ENCODE results near the gene DYNC2LI1.

Gene DYNC2LI1

GRCh38 chr2:43819491-43820163 lies 45.8 kb downstream of the DYNC2LI1 start:
- DNase-seq, result no peak

GRCh38 chr2:43822839-43823238 lies 49.0 kb downstream of the DYNC2LI1 start:
- DNase-seq, result no peak

DNA sequence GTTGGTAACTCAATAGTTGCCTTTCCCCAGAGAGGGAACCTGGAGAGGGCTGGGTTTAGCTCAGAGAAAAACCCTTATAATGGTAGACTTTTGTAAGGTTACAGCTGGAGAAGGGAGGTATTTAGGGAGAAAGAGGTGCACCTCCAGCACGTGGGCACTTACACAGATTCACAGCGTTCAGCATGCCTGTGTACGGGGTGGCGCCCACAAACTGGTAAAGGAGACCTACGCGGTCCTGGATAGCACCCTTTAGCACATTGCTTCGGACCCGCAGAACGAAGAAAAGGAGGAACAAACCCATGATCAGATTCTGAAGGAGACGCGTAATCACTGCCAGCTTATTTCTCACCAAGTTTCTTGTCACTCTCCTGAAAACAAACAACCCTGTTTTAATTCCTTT lies 49.9 kb downstream of the DYNC2LI1 start:
- DNase-seq, result no peak

- DNase-seq, result no peak
Measured at GRCh38 chr2:43824512-43824911, 50.7 kb downstream of the DYNC2LI1 start.

DNA sequence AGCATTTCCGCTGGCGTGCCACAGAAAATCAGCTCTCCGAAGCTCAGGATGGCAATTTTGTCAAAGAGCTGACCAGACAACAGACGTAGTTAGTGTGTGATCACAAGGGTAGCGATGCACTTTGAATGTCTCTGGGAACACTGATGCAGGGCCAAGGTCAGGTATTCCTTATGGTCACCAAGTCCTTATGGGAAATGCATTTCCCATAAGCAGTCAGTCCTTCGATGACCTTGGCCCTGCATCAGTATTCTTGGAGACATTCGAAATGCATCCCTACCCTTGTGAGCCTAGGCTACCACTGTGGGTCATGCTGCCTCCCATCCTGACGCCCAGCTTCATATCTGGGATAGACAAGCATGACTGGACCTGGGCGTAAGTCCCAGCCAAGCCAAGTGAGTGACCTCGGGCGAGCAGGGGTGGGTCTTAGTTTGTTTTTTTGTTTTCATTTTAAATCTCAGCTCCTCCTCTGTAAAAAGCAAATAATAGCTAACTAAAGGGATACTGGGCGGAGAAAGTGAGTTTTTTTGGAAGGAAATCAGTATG lies 51.2 kb downstream of the DYNC2LI1 start:
- no peak for DNase-seq

DNA sequence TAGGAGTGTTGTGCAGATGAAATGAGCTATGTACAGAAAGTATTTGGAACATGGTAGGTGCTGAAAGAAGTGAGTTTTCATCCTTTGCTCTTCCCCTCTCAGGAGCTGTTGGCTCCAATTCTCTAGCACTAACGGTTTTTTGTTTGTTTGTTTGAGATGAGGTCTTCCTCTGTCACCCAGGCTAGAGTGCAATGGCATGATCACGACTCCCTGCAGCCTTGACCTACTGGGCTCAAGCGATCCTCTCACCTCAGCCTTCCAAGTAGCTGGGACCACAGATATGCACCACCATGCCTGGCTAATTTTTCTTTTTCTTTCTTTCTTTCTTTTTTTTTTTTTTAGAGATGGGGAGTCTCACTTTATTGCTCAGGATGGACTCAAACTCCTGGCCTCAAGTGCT lies 52.0 kb downstream of the DYNC2LI1 start:
- DNase-seq, result no peak

DNA sequence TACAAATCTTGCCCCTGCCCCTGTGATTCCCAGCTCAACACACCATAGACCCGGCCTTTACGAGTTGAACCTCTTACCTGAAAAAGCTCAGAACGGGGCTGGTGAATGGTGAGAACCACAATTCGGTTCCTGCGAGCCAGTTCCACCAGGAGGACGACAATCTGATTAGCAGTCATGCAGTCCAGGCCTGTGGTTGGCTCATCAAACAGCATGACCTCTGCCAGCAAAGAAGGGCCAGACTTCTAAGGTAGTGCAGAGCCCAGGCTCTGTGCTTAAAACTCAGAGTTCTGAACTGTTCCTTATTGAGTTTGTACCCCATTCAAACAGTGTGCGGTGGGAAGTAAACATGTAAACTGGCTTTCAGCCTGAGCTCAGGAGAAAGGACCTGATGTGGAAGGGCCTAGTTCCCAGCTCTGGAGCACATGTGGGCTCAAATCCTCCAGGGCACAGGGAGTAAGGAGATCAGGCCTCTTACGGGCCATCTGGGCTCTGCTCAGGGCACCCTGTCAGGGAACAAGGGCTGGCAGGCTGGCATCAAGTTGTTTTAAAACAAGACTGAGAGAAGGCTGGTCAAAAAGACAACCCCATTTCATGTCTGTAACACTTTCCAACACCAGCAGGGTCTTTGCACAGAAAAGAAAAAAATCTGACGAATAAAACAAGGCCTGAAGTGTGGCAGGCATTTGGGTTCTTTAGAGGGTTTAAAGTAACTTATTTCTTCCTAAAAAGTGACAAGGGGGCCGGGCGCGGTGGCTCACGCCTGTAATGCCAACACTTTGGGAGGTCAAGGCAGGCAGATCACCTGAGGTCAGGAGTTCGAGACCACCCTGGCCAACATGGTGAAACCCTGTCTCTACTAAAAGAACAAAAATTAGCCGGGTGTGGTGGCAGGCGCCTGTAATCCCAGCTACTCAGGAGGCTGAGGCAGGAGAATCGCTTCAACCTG lies 52.7 kb downstream of the DYNC2LI1 start:
- no peak for DNase-seq

GRCh38 chr2:43831543-43832294 lies 57.9 kb downstream of the DYNC2LI1 start:
- DNase-seq, result no peak

DNA sequence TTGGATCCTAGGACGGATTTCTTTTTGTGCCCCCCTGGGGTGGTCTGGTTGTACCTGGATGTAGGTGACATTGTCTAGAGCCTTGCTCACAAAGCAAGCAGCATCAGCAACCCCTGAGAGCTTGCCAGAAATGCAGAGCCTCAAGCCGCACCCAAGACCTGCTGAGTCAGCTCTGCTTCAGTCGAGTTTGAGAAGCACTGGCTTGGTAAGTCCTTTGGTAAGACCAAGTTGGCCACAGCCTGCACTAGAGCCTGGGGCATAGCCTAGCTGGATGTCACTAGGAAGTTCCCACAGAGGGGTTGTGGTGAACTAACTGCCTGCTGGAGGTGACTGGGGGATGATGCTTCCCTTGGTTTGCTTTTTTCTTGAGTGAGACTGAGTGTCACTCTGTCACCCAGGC lies 58.6 kb downstream of the DYNC2LI1 start:
- DNase-seq, result no peak

- no peak for DNase-seq
Measured at GRCh38 chr2:43837033-43837432, 63.2 kb downstream of the DYNC2LI1 start.

- no peak for DNase-seq
Measured at GRCh38 chr2:43837831-43838559, 64.2 kb downstream of the DYNC2LI1 start.

- no peak for DNase-seq
Measured at GRCh38 chr2:43838560-43839267, 64.9 kb downstream of the DYNC2LI1 start, which contains the start of the genes ABCG5 and ABCG8. TSS of gene ABCG5 (minus strand) at chr2:43838839. CDS start at chr2:43838679, 160 bp downstream. TSS of gene ABCG8 (plus strand) at chr2:43838971. CDS start at chr2:43839054, 83 bp downstream.

GRCh38 chr2:43839776-43840564 lies 66.1 kb downstream of the DYNC2LI1 start:
- no peak for DNase-seq

DNA sequence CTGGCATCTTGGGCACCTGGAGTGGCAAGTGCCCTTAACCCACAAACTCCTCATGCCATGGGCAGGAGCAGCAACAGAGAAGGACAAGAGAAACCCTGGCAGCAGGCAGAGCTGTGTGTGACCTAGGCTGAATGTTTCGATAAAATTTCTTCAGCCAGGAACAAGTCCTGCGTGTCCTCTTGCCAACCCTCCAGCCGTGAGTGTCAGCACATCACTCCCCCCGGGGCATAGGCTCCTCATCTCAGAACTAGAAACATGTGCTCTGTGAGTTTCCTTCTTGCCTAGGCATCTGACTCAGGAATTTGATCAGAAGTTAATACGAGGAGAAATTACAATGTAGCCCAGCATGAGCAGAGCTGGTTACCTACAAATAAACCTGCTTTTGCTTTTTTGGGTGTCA lies 67.1 kb downstream of the DYNC2LI1 start:
- DNase-seq, result no peak

- DNase-seq, result no peak
Measured at GRCh38 chr2:43841949-43842865, 68.4 kb downstream of the DYNC2LI1 start.

DNA sequence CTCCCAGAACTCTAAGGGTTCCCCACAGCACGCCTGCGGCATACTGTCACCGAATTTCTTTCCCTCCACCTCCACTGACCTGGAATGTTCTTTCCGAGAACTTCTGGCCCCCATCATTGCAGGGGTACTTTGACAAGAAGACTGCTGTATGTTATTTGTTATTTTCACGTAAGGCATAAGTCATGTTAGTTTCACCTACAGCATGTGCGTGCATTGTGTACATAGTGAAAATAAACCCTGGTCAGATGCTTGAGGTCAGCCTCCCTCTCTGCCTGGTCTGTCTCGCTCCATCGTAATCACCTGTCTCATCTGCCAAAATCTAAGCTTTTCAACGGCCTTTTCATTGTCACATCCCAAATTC lies 69.0 kb downstream of the DYNC2LI1 start:
- DNase-seq, result no peak

GRCh38 chr2:43845181-43845580 lies 71.3 kb downstream of the DYNC2LI1 start:
- no peak for DNase-seq

- DNase-seq, result no peak
Measured at GRCh38 chr2:43846140-43846793, 72.4 kb downstream of the DYNC2LI1 start.

DNA sequence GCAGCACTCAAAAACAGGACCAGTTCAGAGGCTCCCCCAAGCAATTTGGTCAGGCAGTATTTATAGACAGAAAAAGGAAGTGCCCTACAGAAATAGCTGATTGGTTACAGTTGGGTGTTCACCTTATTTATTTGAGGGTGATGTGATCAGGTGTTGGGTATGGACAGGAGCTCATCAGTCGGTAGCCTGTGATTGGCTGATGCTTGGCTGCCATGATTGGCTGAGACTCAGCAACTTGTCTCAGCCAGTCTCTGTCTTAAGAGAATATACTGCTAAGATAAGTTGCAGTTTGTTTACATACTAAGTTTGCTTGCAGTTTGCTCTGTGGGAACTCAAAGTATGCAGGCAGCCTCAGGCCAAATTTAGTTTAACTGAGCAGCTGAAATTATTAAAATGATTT lies 74.4 kb downstream of the DYNC2LI1 start:
- DNase-seq, result no peak

Measured in CD4-positive, alpha-beta T cell treated with Interleukin-10 for 1 hour (primary cell).